HG03196 (cell line): ENCODE data around the gene OR10G3.

Experiments
- ATAC-seq: cut with Tn5 transposase; IDR thresholded peaks from one replicate; pipeline ENCODE4 v1.9.1; 2021; ENCODE audit not compliant: unreplicated experiment

OR10G3 gene

GRCh38 chr14:21535545-21536417, 44.1 kb downstream of the OR10G3 start:
- no peak for ATAC-seq

- no peak for ATAC-seq
These were observed 45.3 kb downstream of the OR10G3 start for GRCh38 chr14:21534576-21534975.

- no peak for ATAC-seq
These were observed 46.6 kb downstream of the OR10G3 start for GRCh38 chr14:21533294-21533693.

- no peak for ATAC-seq
These were observed 50.4 kb downstream of the OR10G3 start for GRCh38 chr14:21529515-21529914.

- no peak for ATAC-seq
These were observed 51.2 kb downstream of the OR10G3 start for GRCh38 chr14:21528381-21529348.

GRCh38 chr14:21527318-21527679, 52.6 kb downstream of the OR10G3 start:
- ATAC-seq: no peak

- no peak for ATAC-seq
These were observed 53.1 kb downstream of the OR10G3 start for GRCh38 chr14:21526672-21527317.

- no peak for ATAC-seq
These were observed 53.8 kb downstream of the OR10G3 start, which contains the start of gene SALL2 for GRCh38 chr14:21525962-21526671. TSS of gene SALL2 (minus strand) at chr14:21526346. CDS start at chr14:21526127, 219 bp downstream.

GRCh38 chr14:21525571-21525961, 54.3 kb downstream of the OR10G3 start:
- no peak for ATAC-seq

GRCh38 chr14:21524575-21525490, 55.0 kb downstream of the OR10G3 start:
- ATAC-seq: no peak

- no peak for ATAC-seq
These were observed 56.7 kb downstream of the OR10G3 start for GRCh38 chr14:21523203-21523602.

GRCh38 chr14:21521501-21521900, 58.4 kb downstream of the OR10G3 start:
- no peak for ATAC-seq

- ATAC-seq: no peak
These were observed 59.1 kb downstream of the OR10G3 start for GRCh38 chr14:21520767-21521166.

- ATAC-seq: no peak
These were observed 61.2 kb downstream of the OR10G3 start for GRCh38 chr14:21518725-21519124.
